ENCODE data around the gene BNIP3.
A peak's percentile ranks its signal among the peaks of the same experiment; 100 is the strongest.
"Not testable (repeated sequence)": the region's sequence is repeated elsewhere in the genome, so short reads cannot be mapped to it uniquely, and the experiment has no call there.

BNIP3 gene

GRCh38 chr10:131961047-131961776, 20.5 kb downstream of the BNIP3 start:
- DNase-seq (ENCODE audit: low read depth) = no peak
- H3K4me3 ChIP-seq (ENCODE audit: low read depth, low read length) = no peak overlapping the region

GRCh38 chr10:131960631-131961046, 21.1 kb downstream of the BNIP3 start:
- no peak overlapping the region for H3K4me3 ChIP-seq (ENCODE audit: low read depth, low read length)
- DNase-seq (ENCODE audit: low read depth) = no peak

- no peak overlapping the region for H3K4me3 ChIP-seq (ENCODE audit: low read depth, low read length)
- no peak for DNase-seq (ENCODE audit: low read depth)
Observed at GRCh38 chr10:131959841-131960240, 21.9 kb downstream of the BNIP3 start.

GRCh38 chr10:131955591-131956340, 26.0 kb downstream of the BNIP3 start:
- no peak overlapping the region for H3K4me3 ChIP-seq (ENCODE audit: low read depth, low read length)
- no peak for DNase-seq (ENCODE audit: low read depth)

GRCh38 chr10:131954356-131954965, 27.3 kb downstream of the BNIP3 start:
- H3K4me3 ChIP-seq (ENCODE audit: low read depth, low read length) = no peak overlapping the region
- DNase-seq (ENCODE audit: low read depth) = no peak

- not testable (repeated sequence) for H3K4me3 ChIP-seq (ENCODE audit: low read depth, low read length); DNase-seq (ENCODE audit: low read depth)
Observed at GRCh38 chr10:131949908-131950307, 31.8 kb downstream of the BNIP3 start.

- H3K4me3 ChIP-seq (ENCODE audit: low read depth, low read length) = no peak overlapping the region
- DNase-seq (ENCODE audit: low read depth) = no peak
Observed at GRCh38 chr10:131949041-131949862, 32.5 kb downstream of the BNIP3 start.

GRCh38 chr10:131948501-131948900, 33.2 kb downstream of the BNIP3 start:
- DNase-seq (ENCODE audit: low read depth) = no peak
- H3K4me3 ChIP-seq (ENCODE audit: low read depth, low read length) = no peak overlapping the region

- no peak for DNase-seq (ENCODE audit: low read depth)
- no peak overlapping the region for H3K4me3 ChIP-seq (ENCODE audit: low read depth, low read length)
Observed at GRCh38 chr10:131947631-131948347, 33.9 kb downstream of the BNIP3 start.

GRCh38 chr10:131946880-131947279, 34.8 kb downstream of the BNIP3 start:
- DNase-seq (ENCODE audit: low read depth) = no peak
- H3K4me3 ChIP-seq (ENCODE audit: low read depth, low read length) = no peak overlapping the region

GRCh38 chr10:131946321-131946751, 35.4 kb downstream of the BNIP3 start:
- peak; percentile 45 for DNase-seq (ENCODE audit: low read depth)
- H3K4me3 ChIP-seq (ENCODE audit: low read depth, low read length) = no peak overlapping the region

GRCh38 chr10:131944976-131945695, 36.6 kb downstream of the BNIP3 start:
- no peak overlapping the region for H3K4me3 ChIP-seq (ENCODE audit: low read depth, low read length)
- DNase-seq (ENCODE audit: low read depth) = no peak

GRCh38 chr10:131944412-131944811, 37.3 kb downstream of the BNIP3 start:
- no peak for DNase-seq (ENCODE audit: low read depth)
- H3K4me3 ChIP-seq (ENCODE audit: low read depth, low read length) = no peak overlapping the region

GRCh38 chr10:131943021-131943814, 38.5 kb downstream of the BNIP3 start:
- DNase-seq (ENCODE audit: low read depth) = no peak
- H3K4me3 ChIP-seq (ENCODE audit: low read depth, low read length) = no peak overlapping the region

- DNase-seq (ENCODE audit: low read depth) = no peak
- H3K4me3 ChIP-seq (ENCODE audit: low read depth, low read length) = no peak overlapping the region
Observed at GRCh38 chr10:131942455-131942854, 39.3 kb downstream of the BNIP3 start.

GRCh38 chr10:131938681-131939080, 43.0 kb downstream of the BNIP3 start:
- H3K4me3 ChIP-seq (ENCODE audit: low read depth, low read length) = no peak overlapping the region
- DNase-seq (ENCODE audit: low read depth) = no peak

- no peak for DNase-seq (ENCODE audit: low read depth)
- H3K4me3 ChIP-seq (ENCODE audit: low read depth, low read length) = no peak overlapping the region
Observed at GRCh38 chr10:131937836-131938235, 43.9 kb downstream of the BNIP3 start.

GRCh38 chr10:131936736-131937135, 45.0 kb downstream of the BNIP3 start:
- DNase-seq (ENCODE audit: low read depth) = no peak
- H3K4me3 ChIP-seq (ENCODE audit: low read depth, low read length) = no peak overlapping the region
